PFSK-1 (cell line): ENCODE measurements around the gene ZCCHC14.

ENCODE experiments used
- POLR2AphosphoS5 ChIP-seq: IDR thresholded peaks from 2 replicates; pipeline ENCODE4 v1.6.1; 2012; ENCODE audit warnings: low read depth, mild to moderate bottlenecking, control low read depth, low read length, moderate library complexity
- SIN3A ChIP-seq: IDR thresholded peaks from 2 replicates; pipeline ENCODE4 v1.6.1; 2012; ENCODE audit warnings: mild to moderate bottlenecking, low read length, moderate library complexity, borderline replicate concordance; ENCODE audit not compliant: insufficient read depth

DNA sequence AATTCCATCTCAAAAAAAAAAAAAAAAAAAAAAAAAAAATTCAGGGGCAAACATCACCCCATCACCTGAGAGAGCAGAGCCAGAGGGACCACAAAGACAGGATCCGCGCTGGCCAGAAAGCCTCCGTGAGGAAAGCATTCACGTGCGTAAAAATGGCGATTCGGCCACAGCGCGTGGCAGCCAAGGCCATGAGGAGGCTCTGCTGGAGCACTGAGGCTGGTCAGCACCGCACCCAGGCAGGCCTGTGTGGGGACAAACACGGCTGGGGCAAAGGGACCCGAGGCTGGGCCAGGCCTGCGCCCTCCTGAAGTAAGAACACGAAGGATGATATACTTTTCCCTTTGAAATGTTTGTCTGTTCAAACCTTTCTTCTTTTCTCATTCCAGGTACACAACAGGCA is 55.5 kb downstream of the ZCCHC14 start:
- TF ChIP-seq SIN3A (no peak), POLR2AphosphoS5 (no peak)
